Ishikawa (cell line): ENCODE data around the gene CHMP1A.

ENCODE experiments used
- CEBPB ChIP-seq: IDR thresholded peaks from 2 replicates; pipeline ENCODE4 v1.6.1; 2012
- CREB1 ChIP-seq: IDR thresholded peaks from 2 replicates; pipeline ENCODE4 v1.6.1; 2012; ENCODE audit warnings: low read depth
- EGR1 ChIP-seq: IDR thresholded peaks from 2 replicates; pipeline ENCODE4 v1.6.1; 2012
- EP300 ChIP-seq: IDR thresholded peaks from 2 replicates; pipeline ENCODE4 v1.6.1; 2012; ENCODE audit warnings: borderline replicate concordance
- FOXM1 ChIP-seq: IDR thresholded peaks from 2 replicates; pipeline ENCODE4 v1.6.1; 2012; ENCODE audit warnings: low read depth, borderline replicate concordance
- MAX ChIP-seq: IDR thresholded peaks from 2 replicates; pipeline ENCODE4 v1.6.1; 2012
- NFIC ChIP-seq: IDR thresholded peaks from 2 replicates; pipeline ENCODE4 v1.6.1; 2012
- RAD21 ChIP-seq: IDR thresholded peaks from 2 replicates; pipeline ENCODE4 v1.6.1; 2012; ENCODE audit warnings: low read depth
- REST ChIP-seq: IDR thresholded peaks from 2 replicates; pipeline ENCODE4 v1.6.1; 2012; ENCODE audit warnings: low read depth, mild to moderate bottlenecking
- TAF1 ChIP-seq: IDR thresholded peaks from 2 replicates; pipeline ENCODE4 v1.6.1; 2012; ENCODE audit warnings: low read depth, mild to moderate bottlenecking
- TCF12 ChIP-seq: IDR thresholded peaks from 2 replicates; pipeline ENCODE4 v1.6.1; 2012; ENCODE audit warnings: low read depth
- TEAD4 ChIP-seq: IDR thresholded peaks from 2 replicates; pipeline ENCODE4 v1.6.1; 2012
- YY1 ChIP-seq: IDR thresholded peaks from 2 replicates; pipeline ENCODE4 v1.6.1; 2012; ENCODE audit warnings: low read depth
- ZBTB7A ChIP-seq: IDR thresholded peaks from 2 replicates; pipeline ENCODE4 v1.6.1; 2012; ENCODE audit warnings: low read depth
- TF ChIP-seq, protein P1 (sequence below): IDR thresholded peaks from 2 replicates; pipeline ENCODE4 v1.6.1; 2012

Gene CHMP1A

GRCh38 chr16:89612415-89613166 is 44.9 kb downstream of the CHMP1A start:
- TF ChIP-seq TCF12, result no peak

DNA sequence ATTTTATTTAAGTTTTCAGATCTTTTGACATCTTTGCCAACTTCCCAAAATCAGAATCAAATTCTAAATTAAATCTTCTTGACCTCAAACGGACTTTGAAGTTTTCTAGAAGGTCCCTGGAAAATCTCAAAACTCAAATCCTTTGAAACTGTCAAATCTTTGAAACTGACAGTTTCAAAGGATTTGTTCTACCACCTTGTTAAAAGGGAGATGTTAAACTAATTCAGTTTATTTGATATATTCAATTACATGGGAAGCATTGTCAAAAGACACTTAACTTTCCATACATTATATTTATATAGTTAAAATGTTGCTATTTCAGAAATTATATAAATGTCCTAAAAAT is 47.4 kb downstream of the CHMP1A start:
- no peak for TF ChIP-seq FOXM1
- no peak for TF ChIP-seq EGR1
- TF ChIP-seq REST, result no peak
- no peak for TF ChIP-seq YY1
- no peak for TF ChIP-seq TAF1
- no peak for TF ChIP-seq MAX
- no peak for TF ChIP-seq CREB1
- no peak for TF ChIP-seq RAD21
- no peak for TF ChIP-seq ZBTB7A
- TF ChIP-seq TEAD4, result no peak
- no peak for TF ChIP-seq TCF12
- no peak for TF ChIP-seq CEBPB
- no peak for TF ChIP-seq NFIC
- TF ChIP-seq, protein P1, sequence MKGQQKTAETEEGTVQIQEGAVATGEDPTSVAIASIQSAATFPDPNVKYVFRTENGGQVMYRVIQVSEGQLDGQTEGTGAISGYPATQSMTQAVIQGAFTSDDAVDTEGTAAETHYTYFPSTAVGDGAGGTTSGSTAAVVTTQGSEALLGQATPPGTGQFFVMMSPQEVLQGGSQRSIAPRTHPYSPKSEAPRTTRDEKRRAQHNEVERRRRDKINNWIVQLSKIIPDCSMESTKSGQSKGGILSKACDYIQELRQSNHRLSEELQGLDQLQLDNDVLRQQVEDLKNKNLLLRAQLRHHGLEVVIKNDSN, result no peak
- TF ChIP-seq EP300, result no peak

- TF ChIP-seq TEAD4, result no peak
- TF ChIP-seq EP300, result no peak
These were observed 49.4 kb downstream of the CHMP1A start for GRCh38 chr16:89607937-89608740.

DNA sequence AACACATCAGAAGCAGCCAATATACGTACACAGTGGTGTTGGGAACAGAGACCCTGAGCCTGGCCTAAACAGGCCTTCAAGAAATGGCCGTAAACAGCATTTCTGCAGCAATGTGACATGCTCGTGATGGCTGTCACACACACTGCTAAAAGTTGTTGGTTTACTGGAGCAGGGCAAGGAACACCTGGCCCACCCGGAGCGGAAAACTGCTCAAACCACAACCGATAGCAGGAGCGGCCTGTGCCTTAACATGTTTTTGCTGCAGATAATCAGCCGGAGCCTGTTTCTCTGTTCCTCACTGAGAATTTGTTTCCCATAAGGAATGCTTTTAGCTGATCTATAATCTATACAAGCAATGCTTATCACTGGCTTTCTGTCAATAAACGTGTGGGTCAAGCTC is 50.1 kb downstream of the CHMP1A start:
- TF ChIP-seq TCF12, result no peak
- TF ChIP-seq FOXM1, result no peak
- no peak for TF ChIP-seq EGR1
- no peak for TF ChIP-seq CEBPB
- TF ChIP-seq CREB1, result no peak
- no peak for TF ChIP-seq REST
- TF ChIP-seq TEAD4, result no peak
- TF ChIP-seq YY1, result no peak

DNA sequence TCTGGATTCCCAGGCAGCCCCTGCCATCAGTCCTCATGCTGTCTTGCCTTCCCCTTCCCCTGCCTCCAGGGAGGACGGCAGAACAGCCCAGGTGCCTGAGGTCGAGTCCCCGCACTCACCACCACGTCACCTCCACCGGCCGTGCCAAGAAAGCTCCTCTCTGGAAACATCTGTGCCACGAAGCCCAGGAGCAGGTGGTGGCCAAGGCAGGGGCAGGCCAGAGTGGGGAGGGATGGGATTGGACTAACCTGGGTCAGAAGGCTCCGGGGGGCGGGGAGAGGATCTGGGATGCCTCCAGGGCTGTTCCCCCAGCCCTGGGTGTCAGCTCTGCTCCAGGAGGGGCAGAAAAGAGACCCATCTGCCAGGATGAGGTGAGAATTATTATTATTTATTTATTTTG is 51.5 kb downstream of the CHMP1A start:
- TF ChIP-seq TAF1 (no peak), YY1 (no peak), CEBPB (no peak)

DNA sequence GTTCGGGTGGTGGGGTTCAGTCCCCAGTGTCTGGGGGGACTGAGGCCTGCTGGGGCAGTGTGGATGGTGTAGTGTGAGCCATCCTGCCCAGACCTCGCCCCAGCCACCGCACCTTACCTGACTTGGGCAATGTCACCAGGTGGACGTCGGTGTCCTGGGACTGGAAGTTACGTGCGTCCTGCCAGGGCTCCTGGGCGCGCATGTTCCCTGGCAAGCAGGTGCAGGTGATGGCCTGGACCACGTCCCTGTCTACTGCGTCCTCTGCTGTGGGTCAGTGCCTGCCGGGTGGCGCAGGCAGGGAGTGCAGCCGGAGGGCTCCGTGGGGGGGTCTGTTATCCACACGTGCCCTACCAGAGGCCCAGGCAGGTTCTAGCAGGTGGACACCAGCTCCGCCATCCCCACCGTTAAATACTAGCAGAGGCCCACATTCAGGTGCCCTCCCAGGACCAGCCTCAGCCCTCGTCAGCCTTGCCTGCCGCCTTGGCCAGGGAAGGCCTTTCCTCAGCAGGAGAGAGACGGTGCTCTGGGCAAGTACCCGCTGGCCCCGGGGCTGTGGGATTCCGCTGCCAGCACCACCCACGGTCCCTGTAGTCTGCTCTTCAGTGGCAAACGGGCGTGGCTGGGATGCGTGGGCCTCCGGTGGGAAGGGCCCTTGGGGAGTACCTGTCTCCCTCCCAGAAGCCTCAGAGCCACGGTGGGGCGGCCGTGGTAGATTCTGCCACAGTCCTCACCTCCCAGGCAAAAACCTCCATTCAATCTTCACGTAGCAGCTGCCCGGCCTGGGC is 52.1 kb downstream of the CHMP1A start:
- TF ChIP-seq REST (no peak), ZBTB7A (no peak)
